HEK293 (cell line): ENCODE results near the gene SLC25A11.
A peak's percentile ranks its signal among the peaks of the same experiment; 100 is the strongest.

Experiments
- CTCF ChIA-PET: fragments of 350-600 bp; formaldehyde crosslinking; extraction: SDS; loops from one replicate; lab custom pipeline; 2021; ENCODE audit warnings: antibody characterized with exemption; lab: Yijun Ruan, JAX
- POLR2A ChIA-PET: fragments of 300-600 bp; formaldehyde crosslinking; extraction: SDS; loops from one replicate; lab custom pipeline; 2020; ENCODE audit warnings: antibody characterized with exemption, inconsistent platforms; lab: Yijun Ruan, JAX
- H3K27ac ChIP-seq: fragments of 200-500 bp; sonication (Bioruptor generic); 2 replicates; pipeline ENCODE4 v1.5.1; 2014; ENCODE audit warnings: low read depth, low read length, control low read depth, inconsistent platforms; ENCODE audit errors: extremely low read depth
- H3K36me3 ChIP-seq, 2 experiments: fragments of 200-500 bp in 1 of 2; sonication (Bioruptor generic) in 1 of 2; 1 replicate in 1 of 2; 2 replicates in 1 of 2; pipeline ENCODE4 v1.5.1; 2014 to 2017; ENCODE audit warnings: inconsistent platforms in 2 of 2, low read length in 2 of 2; ENCODE audit not compliant: control insufficient read depth in 2 of 2, insufficient read depth in 1 of 2
- H3K4me1 ChIP-seq: fragments of 200-500 bp; sonication (Bioruptor generic); 2 replicates; pipeline ENCODE4 v1.5.1; 2014; ENCODE audit warnings: mild to moderate bottlenecking, low read length, inconsistent platforms; ENCODE audit not compliant: control insufficient read depth, insufficient read depth
- H3K4me3 ChIP-seq: 2 replicates; pipeline ENCODE4 v1.5.1; 2011; ENCODE audit warnings: low read depth, mild to moderate bottlenecking, control low read depth, low read length, moderate library complexity
- H3K9me3 ChIP-seq: fragments of 200-500 bp; sonication (Bioruptor generic); 2 replicates; pipeline ENCODE4 v1.5.1; 2014; ENCODE audit warnings: low read depth, low read length, inconsistent platforms; ENCODE audit not compliant: control insufficient read depth, insufficient read depth
- ATF2 ChIP-seq: fragments of 450-650 bp; formaldehyde crosslinking; IDR thresholded peaks from 2 replicates; pipeline ENCODE4 v1.5.1; 2016; ENCODE audit warnings: missing biosample characterization, missing genetic modification characterization, low read depth
- KLF17 ChIP-seq: fragments of 450-650 bp; formaldehyde crosslinking; IDR thresholded peaks from 2 replicates; pipeline ENCODE4 v1.5.1; 2016; ENCODE audit warnings: missing biosample characterization, missing genetic modification characterization
- KLF9 ChIP-seq: fragments of 450-650 bp; formaldehyde crosslinking; IDR thresholded peaks from 2 replicates; pipeline ENCODE4 v1.5.1; 2016; ENCODE audit warnings: missing biosample characterization, missing genetic modification characterization, low read depth
- MZF1 ChIP-seq: fragments of 450-650 bp; formaldehyde crosslinking; IDR thresholded peaks from 2 replicates; pipeline ENCODE4 v1.5.1; 2017; ENCODE audit warnings: missing biosample characterization, missing genetic modification characterization, borderline replicate concordance
- ZNF274 ChIP-seq, 2 experiments: fragments of 200-500 bp in 1 of 2; fragments of 450-650 bp in 1 of 2; sonication (Bioruptor generic) in 1 of 2; formaldehyde crosslinking in 1 of 2; IDR thresholded peaks; 2 replicates each; pipeline versions ENCODE4 v1.5.1 to v1.6.1; 2014 to 2016; ENCODE audit warnings: borderline replicate concordance in 1 of 2, inconsistent platforms in 1 of 2, low read length in 1 of 2, missing biosample characterization in 1 of 2, missing genetic modification characterization in 1 of 2
- ZNF629 ChIP-seq: fragments of 450-650 bp; formaldehyde crosslinking; IDR thresholded peaks from 2 replicates; pipeline ENCODE4 v1.5.1; 2017; ENCODE audit warnings: missing biosample characterization, missing genetic modification characterization
- ZNF692 ChIP-seq: fragments of 450-650 bp; formaldehyde crosslinking; IDR thresholded peaks from 2 replicates; pipeline ENCODE4 v1.5.1; 2016; ENCODE audit warnings: missing biosample characterization, missing genetic modification characterization

The SLC25A11 gene

DNA sequence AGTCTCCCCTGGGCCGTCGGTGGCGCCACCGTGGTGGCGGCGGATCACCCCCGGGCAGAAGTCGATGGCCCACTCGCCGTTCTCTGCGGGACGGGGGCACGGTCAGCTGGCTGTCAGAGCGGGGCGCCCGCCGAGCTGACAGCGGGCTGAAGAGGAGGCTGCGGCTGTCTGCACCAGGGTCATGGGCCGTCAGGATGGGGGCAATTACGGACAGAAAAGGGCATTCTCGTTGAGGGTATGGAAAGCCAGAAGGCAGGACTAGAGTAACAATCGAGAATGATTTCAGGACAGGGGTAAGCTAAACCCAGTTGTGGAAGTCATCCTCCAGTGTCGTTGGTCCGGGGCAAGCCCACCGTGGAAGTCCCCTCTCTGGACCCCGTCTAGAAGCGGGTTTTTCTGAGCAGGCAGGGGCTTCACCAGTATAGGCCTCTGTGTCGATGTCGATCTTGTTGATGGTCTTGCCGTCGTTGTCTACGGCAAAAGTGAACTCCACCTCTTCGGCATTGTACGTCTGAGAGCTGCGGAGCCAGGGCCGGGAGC, 38.7 kb downstream of the SLC25A11 start:
- Histone ChIP-seq H3K9me3 (no peaks in the 10 kb centered on the region), H3K27ac (no peak overlapping the region), H3K4me1 (peaks cover 3% of the 10 kb centered on the region; the same call in 1 of the 2 replicates), H3K4me3 (no peak overlapping the region), H3K36me3 (peaks cover 0 to 34% of the 10 kb centered on the region in 2 experiments; a peak in 1 of 3 replicates)
- ChIA-PET CTCF (interaction anchor here (0.6 to 1.2 kb wide), 5 partner anchors 8 to 338 kb away, joined by 3 to 6 read pairs (median 3); partner anchors contain the start of gene ARRB2), POLR2A (interaction anchor here (0.6 to 2.1 kb wide), 2 partner anchors 43 to 66 kb away, joined by 3 to 6 read pairs; partner anchors contain the start of gene SPAG7)
- TF ChIP-seq ZNF692 (tag by site-specific recombination) (no peak), KLF17 (tag by site-specific recombination) (no peak)

DNA sequence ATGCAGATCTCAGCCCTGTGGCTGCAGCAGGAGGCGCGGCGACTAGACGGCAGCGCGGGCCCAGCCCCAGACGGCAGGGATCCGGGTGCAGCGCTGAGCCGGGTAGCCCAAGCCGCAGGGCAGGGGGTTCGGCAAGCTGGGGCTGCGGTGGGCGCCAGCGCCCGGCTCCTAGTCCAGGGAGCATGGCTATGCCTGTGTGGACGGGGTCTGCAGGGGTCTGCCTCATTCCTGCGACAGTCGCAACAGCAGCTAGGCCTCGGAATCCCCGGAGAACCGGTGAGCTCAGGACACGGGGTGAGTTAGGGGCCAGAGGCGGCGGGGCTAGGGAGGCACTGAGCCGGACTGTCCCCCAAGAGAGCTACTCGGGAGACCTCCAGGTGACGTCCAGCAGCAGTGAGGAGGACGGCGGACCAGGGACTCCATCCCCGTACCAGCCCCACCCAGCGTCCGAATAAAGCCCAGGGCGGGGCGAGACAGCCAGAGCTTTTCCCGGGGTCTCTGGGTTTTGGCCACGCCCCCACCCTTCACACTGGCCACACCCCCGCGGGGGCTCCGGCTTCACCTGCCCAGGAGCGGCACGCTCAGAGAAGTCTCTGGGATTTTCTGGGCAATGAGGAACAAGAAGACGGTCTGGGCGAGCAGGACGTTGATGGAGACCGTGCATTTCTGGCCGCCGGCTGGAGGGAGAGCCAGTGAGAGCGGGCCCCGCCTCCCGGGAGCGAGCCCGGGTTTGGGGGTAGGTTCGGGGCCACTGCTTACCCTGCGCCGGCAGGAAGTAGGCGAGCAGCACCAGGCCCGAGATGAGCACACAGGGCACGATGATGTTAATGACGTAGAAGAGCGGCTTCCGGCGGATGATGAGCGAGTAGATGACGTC, 39.4 kb downstream of the SLC25A11 start:
- H3K4me3 ChIP-seq: no peak overlapping the region
- no peaks in the 10 kb centered on the region for H3K9me3 ChIP-seq
- ChIA-PET POLR2A (interaction anchor here (2.1 kb wide), 1 partner anchor 66 kb away, joined by 6 read pairs; the partner anchor contains the start of gene SPAG7), CTCF (interaction anchor here (0.6 to 1.2 kb wide), 5 partner anchors 9 to 190 kb away, joined by 3 to 5 read pairs (median 3); partner anchors contain the start of gene ARRB2)
- no peak overlapping the region for H3K27ac ChIP-seq
- TF ChIP-seq KLF9 (tag by site-specific recombination) (0 out of 2 replicates have a peak, but pooled peaks have one; percentile 18), MZF1 (tag by site-specific recombination) (no peak)
- peaks cover 3% of the 10 kb centered on the region; the same call in 1 of the 2 replicates for H3K4me1 ChIP-seq
- peaks cover 0 to 41% of the 10 kb centered on the region in 2 experiments; a peak in 1 of 3 replicates for H3K36me3 ChIP-seq

DNA sequence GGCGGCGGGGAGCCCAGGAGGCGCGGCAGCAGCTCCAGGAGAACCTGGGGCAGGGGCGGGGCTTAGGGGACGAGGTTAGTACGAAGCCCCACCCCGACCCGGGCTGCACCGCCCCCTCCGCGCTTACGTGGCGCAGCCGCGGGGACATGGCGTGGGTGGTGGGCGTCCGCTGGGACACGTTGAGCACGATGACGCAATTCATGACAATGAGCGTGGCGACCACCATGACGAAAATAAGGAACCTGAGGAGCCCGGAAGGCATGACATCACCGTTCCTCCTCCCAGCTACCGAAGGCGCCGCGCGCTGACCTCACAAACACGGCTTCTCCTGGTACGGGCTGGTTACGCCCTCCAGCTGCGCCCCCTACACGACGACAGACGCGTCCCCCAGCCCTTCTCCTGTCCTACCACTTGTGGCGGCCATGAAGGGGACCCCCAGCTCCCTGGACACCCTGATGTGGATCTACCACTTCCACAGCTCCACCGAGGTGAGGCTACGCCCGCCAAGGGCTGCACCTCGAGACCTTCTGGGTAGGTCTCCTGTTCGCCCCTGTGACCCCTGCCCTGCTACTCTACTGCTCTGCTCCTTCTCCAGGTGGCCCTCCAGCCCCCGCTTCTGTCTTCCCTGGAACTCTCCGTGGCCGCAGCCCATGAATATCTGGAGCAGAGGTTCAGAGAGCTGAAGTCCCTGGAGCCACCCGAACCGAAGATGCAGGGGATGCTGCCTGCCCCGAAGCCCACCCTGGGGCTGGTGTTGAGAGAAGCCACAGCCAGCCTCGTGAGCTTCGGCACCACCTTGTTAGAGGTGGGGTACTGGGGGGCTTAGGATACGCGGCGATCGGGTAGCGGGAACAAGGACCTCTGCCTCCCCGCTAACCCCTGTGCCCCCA, 40.3 kb downstream of the SLC25A11 start, which contains the start of gene C17orf107:
TSS of gene C17orf107 (plus strand) at position 196 of the 890 bp plus-strand sequence. CDS start at position 423, 227 bp downstream.
- TF ChIP-seq ZNF274 (IDR thresholded peaks at IDR 0.05; ENCODE audit: low read length) (no peak), ZNF274 (tag by site-specific recombination; IDR thresholded peaks at IDR 0.05; ENCODE audit: borderline replicate concordance) (no peak), ATF2 (tag by site-specific recombination) (peak; percentile 24; the same call in 1 of the 2 replicates), ZNF629 (tag by site-specific recombination) (peak; percentile 38)
- H3K9me3 ChIP-seq: no peaks in the 10 kb centered on the region
- ChIA-PET CTCF (interaction anchor here (0.6 to 1.2 kb wide), 5 partner anchors 10 to 162 kb away, joined by 3 to 5 read pairs (median 4); partner anchors contain the start of gene ZMYND15), POLR2A (interaction anchor here (2.1 kb wide), 1 partner anchor 67 kb away, joined by 6 read pairs; the partner anchor contains the start of gene SPAG7)
- H3K27ac ChIP-seq: no peak within 1 kb of the TSS
- H3K4me1 ChIP-seq: peaks cover 3% of the 10 kb centered on the region; the same call in 1 of the 2 replicates
- H3K4me3 ChIP-seq: no peak within 1 kb of the TSS
- H3K36me3 ChIP-seq: peaks cover 0 to 50% of the 10 kb centered on the region in 2 experiments; a peak in 1 of 3 replicates
